SK-N-SH treated with all-trans-retinoic acid at 6 μM for 48 hours (cell line): ENCODE measurements around the gene PYDC1.
"Not testable (repeated sequence)": the region's sequence is repeated elsewhere in the genome, so short reads cannot be mapped to it uniquely, and the experiment has no call there.

Experiments used
- ESRRG ChIP-seq: fragments of 250-450 bp; sonication (Bioruptor Pico); IDR thresholded peaks from 2 replicates; pipeline ENCODE4 v1.6.1; 2021; ENCODE audit warnings: mild to moderate bottlenecking
- PPARA ChIP-seq: fragments of 250-450 bp; sonication (Bioruptor Pico); IDR thresholded peaks from 2 replicates; pipeline ENCODE4 v1.5.0; 2020; ENCODE audit warnings: mild to moderate bottlenecking, borderline replicate concordance
- RARB ChIP-seq: fragments of 250-450 bp; sonication (Bioruptor Pico); IDR thresholded peaks from 2 replicates; pipeline ENCODE4 v1.8.0; 2021; ENCODE audit warnings: mild to moderate bottlenecking, moderate library complexity
- SNAI2 ChIP-seq: fragments of 250-450 bp; sonication (Bioruptor Pico); IDR thresholded peaks from 2 replicates; pipeline ENCODE4 v1.5.0; 2020; ENCODE audit warnings: mild to moderate bottlenecking, moderate library complexity
- TCF4 ChIP-seq: fragments of 250-450 bp; sonication (Bioruptor Pico); IDR thresholded peaks from 2 replicates; pipeline ENCODE4 v1.8.0; 2021; ENCODE audit warnings: mild to moderate bottlenecking, moderate library complexity, borderline replicate concordance
- TOX ChIP-seq: fragments of 250-450 bp; sonication (Bioruptor Pico); IDR thresholded peaks from 2 replicates; pipeline ENCODE4 v1.8.0; 2021; ENCODE audit warnings: mild to moderate bottlenecking, moderate library complexity, borderline replicate concordance
- TSHZ2 ChIP-seq: fragments of 250-450 bp; sonication (Bioruptor Pico); IDR thresholded peaks from 2 replicates; pipeline ENCODE4 v1.5.0; 2020; ENCODE audit warnings: mild to moderate bottlenecking, moderate library complexity
- ZFP30 ChIP-seq: fragments of 450-650 bp; formaldehyde crosslinking; IDR thresholded peaks from 2 replicates; pipeline ENCODE4 v1.5.0; 2022; ENCODE audit warnings: mild to moderate bottlenecking, moderate library complexity
- ZNF565 ChIP-seq: fragments of 450-650 bp; formaldehyde crosslinking; conservative IDR thresholded peaks from 2 replicates; pipeline ENCODE4 v1.5.0; 2020; ENCODE audit warnings: low read depth, mild to moderate bottlenecking, moderate library complexity
- TF ChIP-seq, protein P1 (sequence below): fragments of 250-450 bp; sonication (Bioruptor Pico); IDR thresholded peaks from 2 replicates; pipeline ENCODE4 v1.5.1; 2020; ENCODE audit warnings: low read depth, mild to moderate bottlenecking, moderate library complexity

- TF ChIP-seq PPARA (CRISPR knock-in tag); ESRRG (CRISPR knock-in tag); TCF4 (CRISPR knock-in tag); TOX; ZFP30 (CRISPR knock-in tag); SNAI2; ZNF565 (CRISPR knock-in tag); RARB (CRISPR knock-in tag); TSHZ2: not testable (repeated sequence)
- TF ChIP-seq, protein P1, sequence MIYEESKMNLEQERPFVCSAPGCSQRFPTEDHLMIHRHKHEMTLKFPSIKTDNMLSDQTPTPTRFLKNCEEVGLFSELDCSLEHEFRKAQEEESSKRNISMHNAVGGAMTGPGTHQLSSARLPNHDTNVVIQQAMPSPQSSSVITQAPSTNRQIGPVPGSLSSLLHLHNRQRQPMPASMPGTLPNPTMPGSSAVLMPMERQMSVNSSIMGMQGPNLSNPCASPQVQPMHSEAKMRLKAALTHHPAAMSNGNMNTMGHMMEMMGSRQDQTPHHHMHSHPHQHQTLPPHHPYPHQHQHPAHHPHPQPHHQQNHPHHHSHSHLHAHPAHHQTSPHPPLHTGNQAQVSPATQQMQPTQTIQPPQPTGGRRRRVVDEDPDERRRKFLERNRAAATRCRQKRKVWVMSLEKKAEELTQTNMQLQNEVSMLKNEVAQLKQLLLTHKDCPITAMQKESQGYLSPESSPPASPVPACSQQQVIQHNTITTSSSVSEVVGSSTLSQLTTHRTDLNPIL (CRISPR knock-in tag) = not testable (repeated sequence)
Observed at GRCh38 chr16:31200111-31200510, 16.8 kb downstream of the PYDC1 start.
